ENCODE measurements around the gene RPTOR.
"Not testable (repeated sequence)": the region's sequence is repeated elsewhere in the genome, so short reads cannot be mapped to it uniquely, and the experiment has no call there.

Gene RPTOR

GRCh38 chr17:80814491-80814890, 269.9 kb downstream of the RPTOR start (continued):
- no peak for TF ChIP-seq ZNF148 (tag by site-specific recombination; IDR thresholded peaks at IDR 0.05; ENCODE audit: borderline replicate concordance)
- TF ChIP-seq ZNF555 (tag by site-specific recombination; conservative IDR thresholded peaks at IDR 0.05): no peak
- no peak for TF ChIP-seq ZNF658 (tag by site-specific recombination; IDR thresholded peaks at IDR 0.05)
- no peak for TF ChIP-seq PRDM4 (tag by site-specific recombination; IDR thresholded peaks at IDR 0.05)
- TF ChIP-seq ZNF433 (tag by site-specific recombination; IDR thresholded peaks at IDR 0.05; ENCODE audit: low read depth): no peak
- no peak for TF ChIP-seq ZNF280D (tag by site-specific recombination; IDR thresholded peaks at IDR 0.05)

GRCh38 chr17:80815151-80815681, 270.6 kb downstream of the RPTOR start:
- no peak for TF ChIP-seq ZNF544 (tag by site-specific recombination; IDR thresholded peaks at IDR 0.05)
- no peak for TF ChIP-seq PRDM1 (tag by site-specific recombination; IDR thresholded peaks at IDR 0.05)
- peak; percentile 80 for TF ChIP-seq GLIS1 (tag by site-specific recombination; IDR thresholded peaks at IDR 0.05)
- Histone ChIP-seq H3K36me3 (ENCODE audit: control insufficient read depth in 2 of 2, insufficient read depth in 1 of 2, low read length in 2 of 2) (peaks cover 0 to 13% of the 10 kb centered on the region in 2 experiments; a peak in 1 of 3 replicates), H3K9me3 (ENCODE audit: control insufficient read depth, insufficient read depth, low read depth, low read length) (no peaks in the 10 kb centered on the region), H3K4me3 (ENCODE audit: low read depth, low read length) (no peak overlapping the region), H3K4me1 (ENCODE audit: control insufficient read depth, insufficient read depth, low read length) (no peaks in the 10 kb centered on the region), H3K27ac (ENCODE audit: extremely low read depth, low read depth, low read length) (no peak overlapping the region)
- ChIA-PET CTCF (no interaction called here), POLR2A (no interaction called here)

GRCh38 chr17:80815718-80816117, 271.1 kb downstream of the RPTOR start:
- H3K4me3 ChIP-seq (ENCODE audit: low read depth, low read length); POLR2A ChIA-PET; H3K4me1 ChIP-seq (ENCODE audit: control insufficient read depth, insufficient read depth, low read length); H3K9me3 ChIP-seq (ENCODE audit: control insufficient read depth, insufficient read depth, low read depth, low read length); H3K27ac ChIP-seq (ENCODE audit: extremely low read depth, low read depth, low read length): not testable (repeated sequence)
- CTCF ChIA-PET: interaction anchor here (0.7 kb wide), 2 partner anchors 140 to 648 kb away, joined by 3 read pairs; no protein-coding TSS in a partner anchor
- H3K36me3 ChIP-seq (ENCODE audit: control insufficient read depth in 2 of 2, insufficient read depth in 1 of 2, low read length in 2 of 2): peaks cover 0 to 13% of the 10 kb centered on the region in 2 experiments; a peak in 1 of 3 replicates
